SK-N-SH treated with all-trans-retinoic acid at 6 μM for 48 hours (cell line): Measurements from ENCODE around the gene ADAM33.

ENCODE experiments used
- CSDC2 ChIP-seq: fragments of 250-450 bp; sonication (Bioruptor Pico); IDR thresholded peaks from 2 replicates; pipeline ENCODE4 v1.5.0; 2020; ENCODE audit warnings: mild to moderate bottlenecking, moderate library complexity
- ESRRG ChIP-seq: fragments of 250-450 bp; sonication (Bioruptor Pico); IDR thresholded peaks from 2 replicates; pipeline ENCODE4 v1.6.1; 2021; ENCODE audit warnings: mild to moderate bottlenecking
- ZC3H10 ChIP-seq: fragments of 250-450 bp; sonication (Bioruptor Pico); IDR thresholded peaks from 2 replicates; pipeline ENCODE4 v1.5.1; 2021; ENCODE audit warnings: mild to moderate bottlenecking, moderate library complexity
- ZNF565 ChIP-seq: fragments of 450-650 bp; formaldehyde crosslinking; conservative IDR thresholded peaks from 2 replicates; pipeline ENCODE4 v1.5.0; 2020; ENCODE audit warnings: low read depth, mild to moderate bottlenecking, moderate library complexity
- ZNF8 ChIP-seq: fragments of 450-650 bp; formaldehyde crosslinking; IDR thresholded peaks from 2 replicates; pipeline ENCODE4 v1.5.0; 2020; ENCODE audit warnings: mild to moderate bottlenecking, moderate library complexity

DNA sequence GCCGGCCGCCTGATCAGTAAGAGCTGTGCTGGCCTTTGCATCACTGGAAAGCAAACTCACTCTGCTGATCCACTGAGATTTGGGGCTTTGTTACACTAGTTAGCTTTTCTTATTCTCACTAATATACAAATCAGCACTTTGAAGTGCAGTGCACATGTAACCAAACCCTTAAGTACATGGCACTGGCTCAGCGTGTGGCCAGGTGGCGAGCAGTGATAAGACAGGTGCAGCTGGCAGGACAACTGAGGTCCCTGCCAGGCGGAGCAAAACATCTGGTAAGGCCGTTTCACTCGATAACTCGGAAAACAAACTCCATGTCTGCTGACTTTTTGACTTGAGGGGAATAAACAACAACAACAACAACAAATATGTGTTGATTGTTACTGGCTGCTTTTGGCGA lies 29.6 kb downstream of the ADAM33 start:
- TF ChIP-seq ZNF565 (CRISPR knock-in tag): no peak
- TF ChIP-seq ZNF8 (CRISPR knock-in tag): no peak
- TF ChIP-seq ESRRG (CRISPR knock-in tag): no peak
- no peak for TF ChIP-seq CSDC2
- no peak for TF ChIP-seq ZC3H10
